Activated CD4-positive, alpha-beta T cell treated with anti-CD3 and anti-CD28 coated beads, Interleukin-2, amount 10 ng/mL, durations not matched to agents 24 days and 14 days (primary cell): ENCODE results near the gene TLX1. TPM values are rescaled to one million over a fixed set of nuclear protein-coding genes. Genes with fewer than 3 reads are reported as not detected.

ENCODE experiments used
- DNase-seq: peaks from one replicate; pipeline ENCODE4 v3.0.0; 2022
- H3K27ac Mint-ChIP-seq: one replicate; pipeline ENCODE4 v1.8.0; 2022; ENCODE audit warnings: mild to moderate bottlenecking, mixed read lengths
- H3K27me3 Mint-ChIP-seq: one replicate; pipeline ENCODE4 v1.8.0; 2022; ENCODE audit warnings: mixed read lengths
- H3K36me3 Mint-ChIP-seq: one replicate; pipeline ENCODE4 v1.8.0; 2022; ENCODE audit warnings: low read depth, mild to moderate bottlenecking, mixed read lengths
- H3K4me1 Mint-ChIP-seq: one replicate; pipeline ENCODE4 v1.8.0; 2021; ENCODE audit warnings: mixed read lengths
- H3K4me3 Mint-ChIP-seq: one replicate; pipeline ENCODE4 v1.8.0; 2022; ENCODE audit warnings: mild to moderate bottlenecking, moderate library complexity, mixed read lengths
- H3K9me3 Mint-ChIP-seq: one replicate; pipeline ENCODE4 v1.8.0; 2021; ENCODE audit warnings: mixed read lengths
- intact Hi-C: fragments of 100-400 bp; cut with micrococcal nuclease; formaldehyde crosslinking; loops from one replicate; pipeline ENCODE4 v1.15.1; 2023
- total RNA-seq: library from RNA; stranded (reverse); gene quantifications from 2 replicates; pipeline ENCODE4 v1.2.3, GENCODE V29; 2022

Gene TLX1
- total RNA-seq, 1 donor from 2014 or later: not detected

DNA sequence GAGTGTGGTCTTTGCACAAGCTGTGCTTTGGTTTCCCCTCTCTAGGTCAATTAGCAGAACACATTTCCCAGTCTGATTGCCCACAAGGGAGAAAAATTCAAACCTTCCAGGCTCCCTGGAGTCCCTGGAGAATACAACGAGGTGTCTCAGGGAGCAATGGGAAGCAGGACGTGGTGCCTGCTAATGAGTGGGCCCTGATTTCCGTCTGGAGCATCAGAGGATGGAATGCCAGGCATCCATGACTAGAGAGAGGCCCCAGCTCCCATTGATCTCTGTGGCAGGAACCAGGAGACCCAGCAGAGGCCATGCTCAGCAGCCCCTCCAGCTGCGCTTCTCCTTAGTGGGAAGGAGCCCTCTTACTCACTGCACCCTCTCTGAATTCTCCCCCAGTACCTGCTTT is 33.2 kb upstream of the TLX1 start:
- H3K27me3 Mint-ChIP-seq: peaks cover 19% of the 10 kb centered on the region

DNA sequence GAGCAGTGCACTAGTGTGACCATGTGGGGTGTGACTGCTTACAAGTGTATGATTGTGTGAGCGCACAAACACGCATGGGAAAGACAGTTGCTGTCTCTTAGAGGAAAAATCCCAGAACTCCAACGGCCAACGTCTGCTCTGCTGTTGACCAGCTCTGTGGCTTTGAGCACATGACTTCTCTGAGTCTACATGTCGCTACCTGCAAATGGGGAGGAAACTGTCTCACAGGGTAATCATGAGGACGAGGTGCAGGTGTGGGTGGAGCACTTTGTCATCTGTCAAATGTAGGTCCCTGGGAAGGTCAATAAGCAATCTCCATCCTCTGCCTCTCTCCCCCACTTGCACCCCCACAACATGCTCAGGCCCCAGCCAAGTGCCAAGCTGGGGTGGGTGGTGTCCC is 31.2 kb upstream of the TLX1 start:
- H3K27ac Mint-ChIP-seq: no peak overlapping the region
- DNase-seq: no peak
- H3K4me1 Mint-ChIP-seq: peaks cover 4% of the 10 kb centered on the region
- intact Hi-C loops: no loop called here
- H3K36me3 Mint-ChIP-seq: no peaks in the 10 kb centered on the region
- H3K27me3 Mint-ChIP-seq: peaks cover 24% of the 10 kb centered on the region
- no peaks in the 10 kb centered on the region for H3K9me3 Mint-ChIP-seq
- no peak overlapping the region for H3K4me3 Mint-ChIP-seq

More for the DNA sequence above, 33.2 kb upstream of the TLX1 start:
- Mint-ChIP-seq H3K9me3 (no peaks in the 10 kb centered on the region), H3K36me3 (no peaks in the 10 kb centered on the region), H3K27ac (no peak overlapping the region), H3K4me1 (peaks cover 4% of the 10 kb centered on the region), H3K4me3 (no peak overlapping the region)
- intact Hi-C loops: no loop called here
- no peak for DNase-seq

DNA sequence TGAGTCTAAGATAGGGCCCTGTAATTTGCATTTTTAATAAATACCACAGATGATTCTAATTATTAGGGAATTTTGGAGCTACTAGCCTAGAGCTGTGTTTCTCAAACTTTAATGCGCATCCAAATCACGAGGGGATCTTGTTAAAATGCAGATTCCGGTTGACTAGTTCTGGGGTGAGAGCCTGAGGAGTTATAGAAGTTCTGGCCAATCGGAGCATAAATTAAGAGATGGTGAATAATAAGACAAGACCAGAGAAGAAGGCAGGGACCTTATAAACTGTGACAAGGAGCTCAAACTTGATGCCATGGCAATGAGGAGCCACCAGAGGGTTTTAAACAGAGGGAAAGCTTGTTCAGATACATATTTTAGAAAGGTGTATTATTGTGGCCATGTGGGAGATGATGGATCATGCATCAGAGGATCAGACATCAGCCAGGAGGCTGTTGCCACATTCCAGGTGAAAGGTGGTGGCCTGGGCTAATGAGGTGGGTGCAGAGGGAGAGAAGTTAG is 29.7 kb upstream of the TLX1 start:
- Mint-ChIP-seq H3K36me3 (no peaks in the 10 kb centered on the region), H3K27me3 (peaks cover 26% of the 10 kb centered on the region), H3K9me3 (no peaks in the 10 kb centered on the region), H3K4me1 (no peaks in the 10 kb centered on the region), H3K4me3 (no peak overlapping the region), H3K27ac (no peak overlapping the region)
- intact Hi-C loops: no loop called here
- no peak for DNase-seq

DNA sequence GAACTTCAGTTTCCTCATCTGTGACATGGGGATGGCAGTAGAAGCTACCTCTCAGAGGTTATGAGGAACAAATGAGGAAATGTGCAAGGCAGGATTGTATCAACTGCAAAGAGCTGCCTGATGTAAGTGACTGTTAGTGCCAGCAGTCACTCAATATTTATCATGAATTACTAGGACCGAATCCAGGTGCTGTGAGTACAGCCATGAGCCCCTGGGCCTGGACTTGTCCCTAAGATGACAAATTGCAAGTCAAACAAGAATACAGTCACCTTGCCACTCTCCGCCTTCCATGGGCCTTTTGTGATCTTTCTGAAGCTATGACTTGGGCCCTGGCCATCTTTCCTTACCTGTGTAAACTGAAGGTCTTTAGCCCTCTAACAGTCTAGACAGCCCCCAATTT is 27.7 kb upstream of the TLX1 start:
- no peaks in the 10 kb centered on the region for H3K36me3 Mint-ChIP-seq
- H3K4me1 Mint-ChIP-seq: no peaks in the 10 kb centered on the region
- peaks cover 27% of the 10 kb centered on the region for H3K27me3 Mint-ChIP-seq
- no peaks in the 10 kb centered on the region for H3K9me3 Mint-ChIP-seq
- H3K27ac Mint-ChIP-seq: no peak overlapping the region
- no peak overlapping the region for H3K4me3 Mint-ChIP-seq
- DNase-seq: no peak
- intact Hi-C loops: no loop called here

DNA sequence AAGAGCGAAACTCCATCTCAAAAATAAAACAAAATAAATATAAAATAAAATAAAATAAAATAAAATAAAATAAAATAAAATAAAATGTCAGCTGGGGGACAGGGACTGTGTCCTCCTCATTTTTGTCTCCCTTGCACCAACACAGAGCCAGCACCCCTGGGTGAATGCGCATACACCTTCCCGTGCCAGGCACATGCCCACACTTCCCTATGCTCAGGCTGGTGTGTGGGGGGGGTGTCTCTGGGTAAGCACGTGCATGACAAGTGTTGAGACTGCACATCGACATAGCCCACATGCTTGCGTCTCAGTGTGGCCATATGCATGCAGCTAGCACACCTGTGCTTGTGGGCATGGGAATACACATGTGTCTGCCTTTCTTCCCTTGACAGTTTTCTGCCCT is 24.7 kb upstream of the TLX1 start:
- Mint-ChIP-seq H3K4me1 (no peaks in the 10 kb centered on the region), H3K27me3 (peaks cover 27% of the 10 kb centered on the region), H3K4me3 (no peak overlapping the region), H3K36me3 (no peaks in the 10 kb centered on the region), H3K9me3 (no peaks in the 10 kb centered on the region), H3K27ac (no peak overlapping the region)
- no peak for DNase-seq
- intact Hi-C loops: no loop called here

DNA sequence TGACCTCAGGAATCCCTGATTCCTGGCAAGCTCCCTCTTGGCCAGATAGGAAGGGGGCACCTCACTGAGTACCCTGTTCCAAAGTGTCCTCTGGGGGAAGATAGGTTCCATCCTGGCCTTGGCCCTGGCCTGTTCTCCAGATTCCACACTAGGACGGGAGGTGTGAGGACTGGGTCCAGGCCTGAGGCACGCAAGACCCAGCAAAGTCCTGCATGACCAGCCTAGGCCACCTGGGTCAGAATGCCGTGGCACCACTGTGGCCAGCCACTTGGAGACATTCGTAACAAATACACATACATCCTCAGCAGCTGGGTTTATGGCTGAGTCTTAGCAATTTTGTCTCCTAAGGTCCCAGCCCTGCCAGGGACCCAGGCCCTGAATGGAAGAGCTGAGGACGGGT is 23.3 kb upstream of the TLX1 start:
- Mint-ChIP-seq H3K27ac (no peak overlapping the region), H3K4me3 (no peak overlapping the region), H3K27me3 (peaks cover 27% of the 10 kb centered on the region), H3K9me3 (no peaks in the 10 kb centered on the region), H3K4me1 (no peaks in the 10 kb centered on the region), H3K36me3 (no peaks in the 10 kb centered on the region)
- no peak for DNase-seq
- intact Hi-C loops: no loop called here

DNA sequence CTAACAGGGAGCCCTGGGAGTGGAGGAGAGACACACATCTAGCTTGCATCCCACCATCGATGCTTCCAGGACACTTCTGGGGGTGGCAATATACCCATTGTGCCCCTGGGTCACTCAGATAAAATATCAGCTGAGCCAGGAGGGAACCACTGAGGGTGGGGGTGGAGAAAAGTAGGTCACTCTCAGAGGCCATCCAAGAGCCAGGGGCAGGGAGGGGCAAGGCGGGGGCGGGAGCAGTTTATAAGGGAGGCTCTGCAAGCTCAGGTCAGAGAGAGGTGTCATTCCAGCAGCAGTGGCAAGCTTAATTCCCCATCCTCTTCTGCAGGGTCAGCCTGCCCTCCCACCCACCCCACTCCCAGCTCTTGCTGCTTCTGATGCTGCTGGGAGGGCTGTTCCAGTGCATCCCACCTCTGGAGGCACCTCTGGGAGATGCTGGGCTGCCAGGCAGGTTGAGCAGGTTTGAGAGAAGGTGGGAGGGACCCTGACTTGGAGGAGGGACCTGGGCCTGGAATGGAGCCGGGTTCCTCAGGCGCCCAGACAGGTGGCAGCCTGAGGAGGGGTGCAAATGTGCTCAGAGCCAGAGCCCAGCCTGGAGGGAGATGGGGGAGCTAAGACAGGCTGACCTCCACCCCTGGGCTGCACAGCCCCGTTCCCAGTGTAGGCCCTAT is 20.1 kb upstream of the TLX1 start:
- no peak overlapping the region for H3K27ac Mint-ChIP-seq
- no peak for DNase-seq
- H3K36me3 Mint-ChIP-seq: no peaks in the 10 kb centered on the region
- no peaks in the 10 kb centered on the region for H3K4me1 Mint-ChIP-seq
- H3K27me3 Mint-ChIP-seq: peaks cover 40% of the 10 kb centered on the region
- intact Hi-C loops: no loop called here
- no peak overlapping the region for H3K4me3 Mint-ChIP-seq
- no peaks in the 10 kb centered on the region for H3K9me3 Mint-ChIP-seq

DNA sequence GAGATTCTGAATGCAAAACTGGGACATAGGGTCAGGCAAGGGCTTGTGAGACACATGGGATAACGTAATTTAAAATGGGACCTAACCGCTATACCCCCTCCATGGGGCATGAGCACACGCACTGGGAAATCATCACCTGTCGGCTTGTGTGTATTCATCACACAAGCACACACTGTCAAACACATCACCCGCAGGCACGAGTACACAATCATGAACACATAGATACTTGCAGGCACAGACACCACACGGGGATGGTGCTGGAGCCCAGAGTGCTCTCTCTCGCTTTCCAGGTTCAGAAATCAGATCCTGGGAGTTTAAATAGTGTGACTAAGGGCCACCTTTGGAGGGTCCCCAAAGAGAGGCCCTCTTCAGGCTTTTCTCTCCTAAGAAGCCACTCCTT is 19.6 kb upstream of the TLX1 start:
- DNase-seq: no peak
- Mint-ChIP-seq H3K27ac (no peak overlapping the region), H3K27me3 (peaks cover 45% of the 10 kb centered on the region), H3K9me3 (no peaks in the 10 kb centered on the region), H3K4me1 (no peaks in the 10 kb centered on the region), H3K4me3 (no peak overlapping the region), H3K36me3 (no peaks in the 10 kb centered on the region)
- intact Hi-C loops: no loop called here

DNA sequence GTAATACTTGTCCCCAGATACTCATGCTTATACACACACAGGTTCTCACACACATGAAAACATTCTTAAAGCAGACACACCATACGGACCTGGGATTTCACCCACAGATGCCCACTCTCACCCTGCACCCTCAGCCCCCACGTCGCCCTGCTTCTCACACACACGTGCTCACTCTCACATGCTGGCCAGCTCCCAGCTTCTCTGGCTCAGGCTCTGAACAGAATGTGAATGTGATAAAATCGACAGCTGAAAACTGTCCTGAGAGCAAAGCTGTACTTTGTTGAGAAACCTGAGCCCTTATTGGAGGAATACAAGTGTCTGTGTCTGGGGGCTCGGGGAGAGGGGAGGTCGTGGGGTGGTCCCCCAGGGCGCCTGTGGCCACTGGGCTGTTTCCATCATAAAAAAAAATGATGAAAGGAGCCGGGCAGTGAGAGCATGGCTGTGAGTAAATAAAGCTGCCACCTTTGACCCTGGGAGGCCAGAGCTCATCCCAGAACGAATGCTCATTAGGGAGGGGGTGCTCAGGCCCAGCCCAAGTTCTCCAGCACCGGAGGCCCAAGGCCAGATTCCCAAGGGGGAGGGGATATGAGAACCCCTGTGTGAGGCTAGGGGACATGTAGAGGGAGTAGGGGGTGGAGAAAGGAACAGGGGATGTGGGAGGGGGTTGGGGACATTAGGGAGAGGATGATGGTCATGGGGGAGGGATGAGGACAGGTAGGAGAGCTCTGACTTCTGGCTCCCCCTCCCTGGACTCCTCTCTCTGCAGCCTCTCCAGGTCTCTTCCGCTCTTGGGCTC is 18.1 kb upstream of the TLX1 start:
- Mint-ChIP-seq H3K27me3 (peaks cover 44% of the 10 kb centered on the region), H3K9me3 (no peaks in the 10 kb centered on the region), H3K27ac (no peak overlapping the region), H3K36me3 (no peaks in the 10 kb centered on the region), H3K4me3 (no peak overlapping the region), H3K4me1 (no peaks in the 10 kb centered on the region)
- DNase-seq: no peak
- intact Hi-C loops: no loop called here

DNA sequence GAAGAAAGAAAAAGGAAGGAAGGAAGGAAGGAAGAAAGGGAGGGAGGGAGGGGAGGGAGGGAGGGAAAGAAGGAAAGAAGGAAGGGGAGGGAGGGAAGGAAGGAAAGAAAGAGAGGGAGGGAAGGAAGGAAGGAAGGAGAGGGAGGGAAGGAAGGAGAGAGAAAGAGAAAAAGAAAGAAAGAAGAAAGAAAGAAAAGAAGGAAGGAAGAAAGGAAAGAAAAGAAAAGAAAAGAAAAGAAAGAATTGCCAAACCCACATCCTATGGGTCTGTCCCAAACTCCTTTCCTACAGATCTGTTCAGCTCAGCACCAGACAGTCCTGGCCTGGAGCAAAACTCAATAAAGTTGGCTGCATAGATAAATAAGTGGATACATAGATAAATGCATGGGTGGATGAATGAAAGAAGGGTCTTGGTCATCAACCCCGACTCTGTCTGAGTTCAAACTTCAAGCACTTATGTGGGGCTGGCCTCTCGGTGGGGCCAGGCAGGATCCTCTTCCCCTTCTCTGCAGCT is 17.2 kb upstream of the TLX1 start:
- Mint-ChIP-seq H3K27me3 (peaks cover 50% of the 10 kb centered on the region), H3K4me1 (no peaks in the 10 kb centered on the region), H3K36me3 (no peaks in the 10 kb centered on the region), H3K9me3 (no peaks in the 10 kb centered on the region), H3K4me3 (no peak overlapping the region), H3K27ac (no peak overlapping the region)
- intact Hi-C loops: no loop called here
- DNase-seq: no peak

DNA sequence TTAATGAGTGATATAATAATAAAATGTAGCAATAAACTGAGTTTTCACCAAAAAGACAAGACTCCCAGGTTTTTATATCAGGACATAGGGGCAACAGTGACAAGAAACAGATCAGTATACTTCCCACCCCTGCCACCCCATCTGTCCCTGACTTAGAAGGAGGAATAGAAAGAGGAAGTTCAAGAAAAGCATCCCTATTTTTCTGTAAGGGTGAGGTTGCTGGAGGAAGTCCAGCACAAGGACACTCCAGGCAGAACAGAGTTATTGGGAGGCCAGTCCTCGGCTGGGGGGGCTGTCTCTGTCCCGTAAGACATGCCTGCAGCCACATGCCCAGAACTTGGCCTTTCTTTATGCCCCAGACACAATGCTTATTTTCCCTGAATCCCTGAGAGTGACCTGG is 16.5 kb upstream of the TLX1 start:
- Mint-ChIP-seq H3K27ac (no peak overlapping the region), H3K4me3 (no peak overlapping the region), H3K9me3 (no peaks in the 10 kb centered on the region), H3K4me1 (no peaks in the 10 kb centered on the region), H3K27me3 (peaks cover 55% of the 10 kb centered on the region), H3K36me3 (no peaks in the 10 kb centered on the region)
- no peak for DNase-seq
- intact Hi-C loops: no loop called here

DNA sequence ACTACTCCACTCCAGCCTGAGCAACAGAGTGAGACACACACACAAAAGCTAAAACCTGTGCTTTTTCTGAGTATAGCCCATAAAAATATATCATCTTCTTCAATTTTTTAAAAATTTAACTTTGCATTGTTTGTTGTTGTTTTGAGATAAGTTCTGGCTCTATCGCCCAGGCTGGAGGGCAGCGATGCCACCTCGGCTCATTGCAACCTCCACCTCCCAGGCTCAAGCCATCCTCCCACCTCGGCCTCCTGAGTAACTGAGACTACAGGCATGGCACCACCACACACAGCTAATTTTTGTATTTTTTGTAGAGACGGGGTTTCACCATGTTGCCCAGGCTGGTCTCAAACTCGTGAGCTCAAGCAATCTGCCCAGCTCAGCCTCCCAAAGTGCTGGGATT is 14.3 kb upstream of the TLX1 start:
- peaks cover 62% of the 10 kb centered on the region for H3K27me3 Mint-ChIP-seq
- intact Hi-C loops: no loop called here
- H3K4me3 Mint-ChIP-seq: no peak overlapping the region
- peaks cover 11% of the 10 kb centered on the region for H3K4me1 Mint-ChIP-seq
- H3K27ac Mint-ChIP-seq: no peak overlapping the region
- H3K9me3 Mint-ChIP-seq: no peaks in the 10 kb centered on the region
- H3K36me3 Mint-ChIP-seq: no peaks in the 10 kb centered on the region
- no peak for DNase-seq

DNA sequence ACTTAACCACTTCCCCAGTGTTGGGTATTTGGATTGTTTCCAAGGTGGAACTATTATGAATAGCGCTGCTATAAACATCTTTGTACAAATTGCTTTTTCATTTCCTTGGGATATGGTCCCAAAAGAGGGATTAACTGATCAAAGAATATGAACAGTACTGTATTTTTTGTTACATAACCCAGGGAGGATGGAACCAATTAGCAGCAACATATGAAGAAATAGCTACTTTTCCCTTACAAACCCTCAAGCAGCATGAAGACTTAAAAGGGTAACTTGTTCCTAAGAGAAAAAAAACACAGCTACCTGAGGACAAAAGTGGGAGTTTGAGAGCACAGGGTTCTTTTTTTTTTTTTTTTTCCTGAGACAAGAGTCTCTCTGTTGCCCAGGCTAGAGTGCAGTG is 13.1 kb upstream of the TLX1 start:
- Mint-ChIP-seq H3K27me3 (peaks cover 68% of the 10 kb centered on the region), H3K9me3 (no peaks in the 10 kb centered on the region)

DNA sequence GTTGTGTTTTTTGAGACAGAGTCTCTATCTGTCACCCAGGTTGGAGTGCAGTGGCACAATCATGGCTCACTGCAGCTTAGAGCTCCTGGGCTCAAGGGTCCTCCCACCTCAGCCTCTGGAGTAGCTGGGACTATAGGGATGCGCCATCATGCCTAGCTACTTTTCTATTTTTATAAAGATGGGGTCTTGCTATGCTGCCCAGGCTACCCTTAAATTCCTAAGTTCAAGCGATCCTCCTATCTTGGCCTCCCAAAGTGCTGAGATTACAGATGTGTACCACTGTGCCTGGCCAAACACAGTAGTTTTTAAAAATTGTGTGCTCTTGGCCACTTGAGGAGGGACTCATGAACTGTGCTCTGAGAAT is 10.6 kb upstream of the TLX1 start:
- peaks cover 3% of the 10 kb centered on the region for H3K36me3 Mint-ChIP-seq
- no peaks in the 10 kb centered on the region for H3K9me3 Mint-ChIP-seq
- H3K27me3 Mint-ChIP-seq: peaks cover 69% of the 10 kb centered on the region
- DNase-seq: no peak
- intact Hi-C loops: no loop called here
- no peak overlapping the region for H3K27ac Mint-ChIP-seq
- H3K4me1 Mint-ChIP-seq: peaks cover 18% of the 10 kb centered on the region
- peak overlapping the region; percentile 85 for H3K4me3 Mint-ChIP-seq

More for the DNA sequence above, 13.1 kb upstream of the TLX1 start:
- Mint-ChIP-seq H3K27ac (no peak overlapping the region), H3K36me3 (no peaks in the 10 kb centered on the region), H3K4me3 (no peak overlapping the region), H3K4me1 (peaks cover 14% of the 10 kb centered on the region)
- no peak for DNase-seq
- intact Hi-C loops: no loop called here
